Effector CD4-positive, alpha-beta T cell (primary cell): Measurements from ENCODE around the gene TFRC.
"Not testable (repeated sequence)": the region's sequence is repeated elsewhere in the genome, so short reads cannot be mapped to it uniquely, and the experiment has no call there.

ENCODE experiments used
- DNase-seq: peaks from one replicate; pipeline ENCODE4 v3.0.0-alpha.2; 2020

TFRC gene

GRCh38 chr3:196081002-196081833, 672 bp downstream of the TFRC start:
- peak; percentile 42 for DNase-seq

DNA sequence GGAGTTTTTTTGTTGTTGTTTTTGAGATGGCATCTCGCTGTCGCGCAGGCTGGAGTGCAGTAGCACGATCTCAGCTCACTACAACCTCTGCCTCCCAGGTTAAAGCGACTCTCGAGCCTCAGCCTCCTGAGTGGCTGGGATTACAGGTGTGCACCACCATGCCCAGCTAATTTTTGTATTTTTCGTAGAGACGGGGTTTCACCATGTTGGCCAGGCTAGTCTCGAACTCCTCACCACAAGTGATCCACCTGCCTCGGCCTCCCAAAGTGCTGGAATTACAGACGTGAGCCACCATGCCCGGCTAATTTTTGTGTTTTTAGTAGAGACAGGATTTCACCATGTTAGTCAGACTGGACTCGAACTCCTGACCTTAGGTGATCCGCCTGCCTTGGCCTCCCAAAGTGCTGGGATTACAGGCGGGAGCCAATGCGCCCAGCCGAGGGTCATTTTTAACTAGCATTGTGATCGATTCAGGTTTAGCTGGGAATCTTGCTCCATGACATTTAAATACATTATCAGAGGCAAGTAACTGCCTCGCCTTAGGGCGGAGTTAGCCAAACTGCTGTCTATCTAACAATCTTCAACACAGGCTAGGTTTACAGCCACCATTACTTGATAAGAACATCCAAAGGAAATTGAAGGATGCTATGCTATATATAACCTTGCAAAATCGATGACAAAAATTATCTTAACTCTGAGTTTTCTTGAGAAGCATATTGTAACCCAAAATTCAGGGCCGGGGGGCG, 1.6 kb downstream of the TFRC start:
- DNase-seq, result not testable (repeated sequence)

- no peak for DNase-seq
Measured at GRCh38 chr3:196079682-196080081, 2.2 kb downstream of the TFRC start.

- DNase-seq, result no peak
Measured at GRCh38 chr3:196075013-196075412, 6.9 kb downstream of the TFRC start.

DNA sequence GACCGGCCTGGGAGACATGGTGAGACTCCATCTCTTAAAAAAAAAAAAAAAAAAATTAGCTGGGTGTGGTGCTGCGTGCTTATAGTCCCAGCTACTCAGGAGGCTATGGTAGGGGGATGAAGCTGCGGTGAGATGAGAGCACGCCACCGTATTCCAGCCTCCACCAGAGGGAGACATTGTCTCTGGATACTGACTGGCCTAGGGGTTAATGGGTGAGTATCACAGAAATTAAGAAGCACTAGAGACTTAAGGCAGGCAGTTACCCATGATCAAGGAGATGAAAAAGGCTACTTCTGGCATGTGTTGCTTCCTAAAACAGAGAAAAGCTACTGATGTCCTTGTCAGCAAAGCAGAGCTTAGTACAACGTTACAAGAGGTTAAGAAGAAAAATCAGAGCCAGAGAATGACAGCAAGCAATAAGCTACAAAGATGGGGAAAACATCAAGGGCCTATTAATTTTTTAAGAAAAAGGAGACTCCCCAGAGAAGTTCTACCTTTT, 8.6 kb downstream of the TFRC start:
- peak; percentile 65 for DNase-seq

GRCh38 chr3:196072313-196072712, 9.6 kb downstream of the TFRC start:
- DNase-seq, result no peak

DNA sequence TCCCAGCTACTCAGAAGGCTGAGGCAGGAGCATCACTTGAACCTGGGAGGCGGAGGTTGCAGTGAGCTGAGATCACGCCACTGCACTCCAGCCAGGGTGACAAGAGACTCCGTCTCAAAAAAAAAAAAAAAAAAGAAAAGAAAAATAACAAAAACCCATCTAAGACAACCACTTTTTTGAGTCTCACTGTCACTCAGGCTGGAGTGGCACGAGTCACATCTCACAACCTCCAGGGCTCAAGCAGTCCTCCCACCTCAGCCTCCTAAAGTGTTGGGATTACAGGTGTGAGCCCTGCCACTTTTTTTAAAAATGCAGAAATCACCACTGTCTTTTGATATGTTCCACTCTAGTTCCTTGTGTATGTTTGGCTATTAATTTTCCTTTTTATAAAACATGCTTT, 13.1 kb downstream of the TFRC start:
- DNase-seq, result not testable (repeated sequence)

DNA sequence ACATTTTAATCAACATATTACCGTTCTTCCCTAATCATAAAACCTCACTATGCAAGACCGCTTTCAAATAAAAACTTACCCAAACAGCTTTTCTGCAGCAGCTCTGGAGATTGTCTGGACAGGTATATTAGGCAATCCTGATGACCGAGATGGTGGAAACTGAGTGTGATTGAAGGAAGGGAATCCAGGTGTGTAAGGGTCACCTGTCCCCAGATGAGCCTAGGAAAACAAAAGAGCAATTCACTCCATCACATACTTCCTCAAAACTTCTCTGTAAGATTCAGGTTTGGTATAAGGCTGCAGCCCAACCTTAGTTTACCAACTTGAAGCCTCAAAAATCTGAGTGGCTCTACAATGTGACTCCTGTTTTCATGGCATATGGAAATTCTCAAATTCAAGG, 14.5 kb downstream of the TFRC start:
- no peak for DNase-seq

- DNase-seq, result no peak
Measured at GRCh38 chr3:196063971-196064370, 17.9 kb downstream of the TFRC start.

- DNase-seq, result no peak
Measured at GRCh38 chr3:196063456-196063855, 18.4 kb downstream of the TFRC start.

DNA sequence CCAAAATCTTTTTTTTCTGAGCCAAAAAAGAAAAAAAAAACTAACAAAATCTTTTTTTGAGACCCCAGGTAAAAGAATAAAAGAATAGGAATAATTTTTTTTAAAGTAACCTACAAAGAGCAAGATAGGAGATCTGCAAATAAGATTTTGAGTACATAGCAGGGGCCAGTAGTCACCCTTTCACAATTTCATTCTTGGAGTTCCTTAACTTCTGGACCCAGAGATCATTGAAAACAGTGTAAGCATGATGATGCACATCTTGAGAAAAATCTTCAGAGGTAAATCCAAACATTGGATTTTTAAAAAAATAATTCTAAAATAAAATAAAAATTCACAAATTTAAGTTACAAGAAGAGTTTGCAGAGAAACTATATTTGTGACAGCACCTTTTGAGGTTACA, 18.8 kb downstream of the TFRC start:
- DNase-seq, result no peak

GRCh38 chr3:196060834-196061233, 21.1 kb downstream of the TFRC start:
- DNase-seq, result no peak

DNA sequence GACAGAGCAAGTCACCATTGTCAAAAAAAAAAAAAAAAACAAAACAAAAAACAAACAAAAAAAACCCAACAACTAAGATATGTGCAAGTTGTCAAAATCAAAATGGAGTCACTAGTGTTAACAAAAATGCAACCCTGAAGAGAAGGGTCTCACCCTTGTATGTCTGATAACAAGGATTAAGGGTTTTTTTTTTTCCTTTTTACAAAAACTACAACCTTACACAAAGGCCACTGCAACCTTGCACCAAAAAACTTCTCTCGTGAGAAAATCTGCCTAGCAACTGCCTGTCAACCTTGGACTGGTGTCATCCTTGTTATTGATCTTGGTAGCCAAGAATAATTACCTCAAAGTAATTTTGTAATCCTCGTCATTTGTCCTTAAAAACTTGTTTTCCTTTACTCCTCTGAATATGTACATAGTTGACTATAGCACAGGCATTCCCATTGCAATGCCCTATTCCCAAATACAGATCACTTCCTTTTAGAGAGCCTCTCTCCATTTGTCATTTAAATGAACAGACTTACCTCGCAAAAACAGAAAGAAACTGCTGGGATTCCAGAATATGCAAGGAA, 24.0 kb downstream of the TFRC start:
- no peak for DNase-seq

- DNase-seq, result not testable (repeated sequence)
Measured at GRCh38 chr3:196056371-196056770, 25.5 kb downstream of the TFRC start.

DNA sequence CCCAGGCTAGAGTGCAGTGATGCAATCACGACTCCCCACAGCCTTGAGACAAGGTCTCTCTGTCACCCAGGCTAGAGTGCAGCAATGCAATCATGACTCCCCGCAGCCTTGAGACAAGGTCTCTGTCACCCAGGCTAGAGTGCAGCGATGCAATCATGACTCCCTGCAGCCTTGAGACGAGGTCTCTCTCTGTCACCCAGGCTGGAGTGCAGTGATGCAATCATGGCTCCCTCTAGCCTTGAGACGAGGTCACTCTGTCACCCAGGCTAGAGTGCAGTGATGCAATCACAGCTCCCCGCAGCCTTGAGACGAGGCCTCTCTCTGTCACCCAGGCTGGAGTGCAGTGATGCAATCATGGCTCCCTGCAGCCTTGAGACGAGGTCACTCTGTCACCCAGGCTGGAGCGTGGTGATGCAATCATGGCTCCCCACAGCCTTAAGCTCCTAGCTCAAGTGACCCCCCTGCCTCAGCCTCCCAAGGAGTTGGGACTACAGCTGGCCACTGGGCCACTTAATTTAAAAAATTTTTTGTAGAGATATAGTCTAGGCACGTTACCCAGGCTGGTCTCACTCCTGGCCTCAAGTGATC, 26.1 kb downstream of the TFRC start:
- no peak for DNase-seq

GRCh38 chr3:196055240-196055639, 26.6 kb downstream of the TFRC start:
- no peak for DNase-seq

DNA sequence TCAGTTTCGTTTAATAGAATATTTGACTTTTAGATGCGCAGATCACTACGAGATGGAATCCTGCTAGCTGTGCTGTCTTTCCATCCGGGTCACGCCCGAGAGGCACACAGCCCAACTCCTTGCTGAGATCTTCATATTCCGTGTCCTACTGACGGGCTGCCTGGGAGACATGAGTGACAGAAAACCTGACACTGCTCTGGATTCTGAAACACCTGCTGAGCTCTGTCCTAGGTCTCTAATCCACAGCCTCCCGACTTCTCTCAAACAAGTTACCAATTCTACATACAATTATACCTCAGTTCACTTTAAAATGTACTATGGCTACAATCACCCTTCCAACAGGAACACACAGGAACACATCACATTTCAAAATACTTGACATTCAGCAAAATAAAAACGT, 27.2 kb downstream of the TFRC start:
- DNase-seq, result no peak

DNA sequence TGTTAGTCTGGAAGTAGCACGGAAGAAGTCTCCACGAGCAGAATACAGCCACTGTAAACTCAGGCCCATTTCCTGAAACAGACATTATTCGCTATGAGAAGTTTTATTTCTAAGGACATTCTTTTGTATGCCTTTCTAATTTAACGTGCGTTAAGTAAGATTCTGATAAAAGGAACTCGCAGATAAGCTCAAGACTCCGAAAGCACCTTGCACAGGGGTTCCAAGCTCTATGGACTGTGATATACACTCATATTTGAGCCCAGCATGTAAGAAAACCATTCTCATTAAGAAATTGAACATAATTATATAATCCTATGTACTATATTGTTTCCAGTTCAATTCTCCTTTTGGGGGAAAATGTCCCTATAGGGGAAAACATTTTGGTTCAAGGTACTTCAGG, 28.4 kb downstream of the TFRC start:
- DNase-seq, result no peak

- no peak for DNase-seq
Measured at GRCh38 chr3:196051282-196052076, 30.4 kb downstream of the TFRC start.

DNA sequence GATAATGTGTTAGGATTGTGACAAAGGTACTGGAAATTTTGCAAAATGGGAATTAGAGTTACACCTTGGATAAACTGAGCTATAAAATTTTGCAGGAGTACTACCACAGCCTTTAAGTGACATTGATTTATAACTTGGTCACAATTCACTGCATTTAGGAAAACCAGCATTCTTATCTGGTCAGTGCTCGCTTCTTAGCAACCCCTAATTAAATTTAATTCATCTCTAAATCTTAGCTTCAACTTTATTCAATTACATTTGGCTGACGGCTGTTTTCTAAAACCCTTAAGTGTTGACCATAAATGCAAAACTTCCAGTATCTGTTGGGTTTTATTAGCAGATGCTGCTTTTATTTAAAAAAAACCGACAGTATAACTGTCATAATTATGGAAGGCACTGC, 31.3 kb downstream of the TFRC start:
- no peak for DNase-seq

- DNase-seq, result no peak
Measured at GRCh38 chr3:196049653-196050052, 32.2 kb downstream of the TFRC start.

- DNase-seq, result no peak
Measured at GRCh38 chr3:196048922-196049598, 32.8 kb downstream of the TFRC start.
